GM19328 (cell line): ENCODE data around the gene TMEM123.
"Not testable (repeated sequence)": the region's sequence is repeated elsewhere in the genome, so short reads cannot be mapped to it uniquely, and the experiment has no call there.

Source experiments
- ATAC-seq: cut with Tn5 transposase; IDR thresholded peaks from one replicate; pipeline ENCODE4 v1.9.1; 2021; ENCODE audit warnings: mild to moderate bottlenecking, moderate library complexity; ENCODE audit not compliant: unreplicated experiment

TMEM123 gene

DNA sequence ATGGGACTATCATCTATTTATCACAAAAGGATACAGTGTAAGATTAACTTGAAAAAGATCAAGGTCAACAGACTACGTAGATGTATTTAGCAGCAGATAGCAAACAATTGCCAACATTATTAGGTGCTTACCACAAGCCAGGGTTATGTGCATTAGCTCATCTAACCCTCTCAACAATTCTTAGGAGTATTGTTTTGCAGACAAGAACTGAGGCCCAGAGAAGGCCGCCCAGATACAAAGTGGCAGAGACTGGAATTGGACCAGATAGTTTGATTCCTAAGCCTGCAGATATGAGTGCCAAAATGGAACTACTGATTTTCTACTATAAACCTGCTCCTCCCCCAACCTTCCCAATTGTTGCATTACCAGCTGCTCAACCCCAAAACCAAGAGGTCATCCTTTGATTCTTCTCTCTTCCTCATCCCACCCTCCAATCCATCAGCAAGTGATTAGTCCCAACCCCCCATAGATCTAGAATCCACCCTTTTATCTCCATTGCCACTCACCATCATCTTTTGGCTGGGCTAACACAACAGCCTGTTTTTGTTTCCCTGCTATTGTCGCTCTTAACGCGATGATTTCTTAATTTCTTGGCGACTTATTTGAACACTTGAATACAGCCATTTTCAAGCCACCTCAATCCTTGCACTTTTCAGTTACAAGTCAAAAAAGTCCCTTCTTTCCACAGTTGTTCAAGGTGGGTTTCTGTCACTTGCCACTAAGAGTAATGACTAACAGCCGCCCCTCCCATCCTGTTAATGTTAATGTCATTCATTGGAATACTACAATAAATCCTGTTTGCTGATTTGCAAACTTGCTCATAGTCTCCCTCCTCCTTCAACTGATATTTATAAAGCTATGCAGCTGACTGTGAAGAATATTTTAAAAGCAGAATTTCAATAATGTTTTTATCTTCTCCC lies 2.7 kb downstream of the TMEM123 start:
- no peak for ATAC-seq

DNA sequence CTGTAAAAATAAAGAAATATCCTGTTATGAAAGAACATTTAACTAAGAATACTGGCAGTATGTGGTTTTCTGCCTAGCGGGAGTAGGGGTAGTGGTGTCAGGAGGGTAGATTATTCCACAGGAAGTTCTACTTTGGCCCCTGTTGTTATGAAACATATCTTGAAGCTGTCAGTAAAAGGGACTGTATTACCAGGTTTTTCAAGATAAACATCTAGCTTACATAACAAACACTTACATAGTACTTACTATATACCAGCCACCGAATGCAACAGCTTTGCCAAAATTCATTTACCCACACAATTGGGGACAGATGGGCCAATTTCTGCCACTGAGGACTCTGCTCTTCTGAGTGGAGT lies 3.7 kb downstream of the TMEM123 start:
- ATAC-seq = no peak

DNA sequence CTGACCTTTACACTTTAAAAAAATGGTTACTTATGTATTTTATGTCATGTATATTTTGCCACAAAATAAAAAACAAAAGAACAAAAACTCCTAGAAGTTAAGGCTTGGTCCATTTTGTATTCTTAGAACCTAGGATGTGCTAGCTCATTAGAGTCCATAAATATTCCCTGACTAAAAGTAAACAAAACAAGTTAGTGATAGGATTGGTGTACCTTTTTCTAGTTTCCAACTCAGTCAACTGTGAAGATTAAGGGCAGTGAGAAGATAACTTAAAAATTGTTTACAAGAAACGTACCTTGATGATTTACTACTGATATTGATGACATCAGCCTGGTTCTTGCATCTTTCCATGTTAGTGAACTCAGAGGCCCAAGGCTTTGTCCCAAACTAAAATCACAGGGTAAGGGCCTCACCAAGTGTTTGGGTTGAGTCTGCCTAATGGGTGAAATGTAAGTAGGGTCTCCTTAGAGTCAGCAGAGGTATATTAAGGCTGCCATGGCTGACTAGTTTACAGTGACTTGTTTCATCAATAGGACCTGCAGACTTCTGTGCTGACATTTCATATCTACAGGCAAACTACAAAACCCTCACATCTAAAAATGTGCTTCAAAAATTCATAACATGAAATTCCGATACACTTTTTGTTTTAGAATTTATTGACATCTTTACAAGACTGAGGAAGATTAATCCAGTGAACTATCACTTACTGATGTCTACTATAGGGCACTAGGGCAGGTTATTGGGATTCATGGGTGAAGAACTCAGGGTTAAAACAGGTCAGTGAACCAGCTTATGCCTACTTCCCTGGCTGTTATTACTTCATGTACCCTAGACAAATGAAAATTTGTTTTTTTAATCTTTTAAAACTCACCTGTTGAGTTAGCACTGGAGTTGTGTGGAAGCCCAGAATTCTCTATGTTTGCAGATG lies 4.4 kb downstream of the TMEM123 start:
- ATAC-seq = no peak

DNA sequence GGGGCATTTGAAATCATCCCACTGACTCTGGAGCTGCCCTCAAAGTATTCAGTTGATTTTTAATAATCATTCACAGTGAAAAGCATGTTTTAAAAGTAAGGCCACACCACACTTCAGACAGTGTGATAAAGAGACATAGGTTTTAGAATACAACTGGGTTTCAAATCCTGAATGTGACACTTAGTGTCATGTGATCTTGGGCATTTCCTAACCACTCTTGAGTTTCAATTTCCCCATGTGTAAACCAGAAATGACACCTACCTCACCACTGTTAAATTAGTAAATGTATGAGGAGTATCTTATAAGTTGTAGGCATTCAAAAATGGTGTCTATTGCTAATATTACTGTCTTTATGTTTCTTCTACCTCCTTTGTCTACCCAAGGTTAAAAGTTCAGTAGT lies 5.4 kb downstream of the TMEM123 start:
- no peak for ATAC-seq

DNA sequence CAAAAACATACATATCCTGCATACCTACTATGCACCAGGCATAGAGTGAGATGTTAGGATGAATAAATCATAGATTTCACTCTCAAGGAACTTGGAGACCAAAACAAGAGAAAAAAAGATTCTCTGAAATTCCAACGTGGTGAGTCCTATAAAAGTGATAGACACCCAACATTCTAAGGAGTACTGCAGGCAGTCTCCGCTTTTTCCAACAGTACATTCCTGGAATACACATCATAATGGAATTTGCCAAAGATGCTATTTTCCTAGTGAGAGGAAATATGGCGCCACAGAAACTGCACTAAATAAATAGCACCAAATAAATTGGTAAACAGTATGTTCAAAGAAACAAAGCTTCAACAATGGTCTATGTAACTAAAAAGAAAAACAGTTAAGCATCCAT lies 6.0 kb downstream of the TMEM123 start:
- ATAC-seq = no peak

DNA sequence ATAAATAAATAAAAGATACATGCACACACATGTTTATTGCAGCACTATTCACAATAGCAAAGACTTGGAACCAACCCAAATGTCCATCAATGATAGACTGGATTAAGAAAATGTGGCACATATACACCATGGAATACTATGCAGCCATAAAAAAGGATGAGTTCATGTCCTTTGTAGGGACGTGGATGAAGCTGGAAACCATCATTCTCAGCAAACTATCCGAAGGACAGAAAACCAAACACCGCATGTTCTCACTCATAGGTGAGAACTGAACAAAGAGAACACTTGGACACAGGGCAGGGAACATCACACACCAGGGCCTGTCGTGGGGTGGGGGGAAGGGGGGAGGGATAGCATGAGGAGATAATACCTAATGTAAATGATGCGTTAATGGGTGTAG lies 7.9 kb downstream of the TMEM123 start:
- not testable (repeated sequence) for ATAC-seq

DNA sequence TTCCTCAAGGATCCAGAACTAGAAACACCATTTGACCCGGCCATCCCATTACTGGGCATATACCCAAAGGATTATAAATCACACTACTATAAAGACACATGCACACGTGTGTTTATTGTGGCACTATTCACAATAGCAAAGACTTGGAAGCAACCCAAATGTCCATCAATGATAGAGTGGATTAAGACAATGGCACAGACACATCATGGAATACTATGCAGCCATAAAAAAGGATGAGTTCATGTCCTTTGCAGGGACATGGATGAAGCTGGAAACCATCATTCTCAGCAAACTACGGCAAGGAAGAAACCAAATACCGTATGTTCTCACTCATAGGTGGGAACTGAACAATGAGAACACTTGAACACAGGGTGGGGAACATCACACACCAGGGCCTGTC lies 8.4 kb downstream of the TMEM123 start:
- ATAC-seq = not testable (repeated sequence)

DNA sequence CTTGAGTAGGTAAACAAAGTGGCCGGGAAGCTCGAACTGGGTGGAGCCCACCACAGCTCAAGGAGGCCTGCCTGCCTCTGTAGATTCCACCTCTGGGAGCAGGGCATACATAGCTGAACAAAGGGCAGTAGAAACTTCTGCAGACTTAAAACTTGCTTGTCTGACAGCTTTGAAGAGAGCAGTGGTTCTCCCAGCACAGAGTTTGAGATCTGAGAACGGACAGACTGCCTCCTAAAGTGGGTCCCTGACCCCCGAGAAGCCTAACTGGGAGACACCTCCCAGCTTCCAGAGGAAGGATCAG lies 13.6 kb downstream of the TMEM123 start:
- ATAC-seq = not testable (repeated sequence)

DNA sequence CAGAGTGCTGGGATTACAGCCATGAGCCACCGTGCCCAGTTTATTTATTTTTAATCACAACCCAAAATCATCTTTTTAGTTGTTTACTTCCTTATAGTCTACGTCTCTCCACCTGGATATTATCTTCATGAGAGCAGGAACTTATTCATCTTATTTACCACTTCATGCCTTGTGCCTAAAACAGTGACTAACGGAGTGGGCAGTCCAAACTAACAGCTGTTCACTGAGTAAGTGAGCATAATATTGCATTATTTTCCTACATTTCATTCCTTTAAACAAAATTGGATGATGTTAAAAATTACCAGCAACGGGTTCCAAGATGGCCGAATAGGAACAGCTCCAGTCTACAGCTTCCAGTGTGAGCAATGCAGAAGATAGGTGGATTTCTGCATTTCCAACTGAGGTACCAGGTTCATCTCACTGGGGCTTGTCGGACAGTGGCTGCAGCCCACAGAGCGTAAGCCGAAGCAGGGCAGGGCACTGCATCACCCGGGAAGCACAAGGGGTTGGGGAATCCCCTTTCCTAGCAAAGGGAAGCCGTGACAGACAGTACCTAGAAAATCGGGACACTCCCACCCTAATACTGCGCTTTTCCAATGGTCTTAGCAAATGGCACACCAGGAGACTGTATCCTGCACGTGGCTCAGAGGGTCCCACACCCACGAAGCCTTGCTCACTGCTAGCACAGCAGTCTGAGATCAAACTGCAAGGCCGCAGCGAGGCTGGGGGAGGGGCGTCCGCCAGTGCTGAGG lies 14.1 kb downstream of the TMEM123 start:
- no peak for ATAC-seq

DNA sequence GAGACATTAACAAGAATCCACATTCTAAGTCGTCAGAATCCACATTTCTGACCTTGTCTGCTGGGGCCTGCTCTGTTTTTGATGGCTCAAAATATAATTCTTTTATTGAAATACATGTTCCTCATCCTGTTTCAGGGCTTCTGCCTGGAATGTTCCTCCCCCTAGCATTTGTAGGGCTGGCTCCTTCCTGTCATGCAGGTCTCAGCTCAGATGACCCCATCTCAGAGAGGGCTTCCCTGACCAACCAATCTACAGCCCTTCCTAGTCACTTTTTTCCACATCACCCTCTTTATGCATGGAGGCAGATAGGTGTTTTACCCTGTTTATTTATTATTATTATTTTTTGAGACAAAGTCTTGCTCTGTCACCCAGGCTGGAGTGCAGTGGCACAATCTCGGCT lies 14.8 kb downstream of the TMEM123 start:
- ATAC-seq = no peak

DNA sequence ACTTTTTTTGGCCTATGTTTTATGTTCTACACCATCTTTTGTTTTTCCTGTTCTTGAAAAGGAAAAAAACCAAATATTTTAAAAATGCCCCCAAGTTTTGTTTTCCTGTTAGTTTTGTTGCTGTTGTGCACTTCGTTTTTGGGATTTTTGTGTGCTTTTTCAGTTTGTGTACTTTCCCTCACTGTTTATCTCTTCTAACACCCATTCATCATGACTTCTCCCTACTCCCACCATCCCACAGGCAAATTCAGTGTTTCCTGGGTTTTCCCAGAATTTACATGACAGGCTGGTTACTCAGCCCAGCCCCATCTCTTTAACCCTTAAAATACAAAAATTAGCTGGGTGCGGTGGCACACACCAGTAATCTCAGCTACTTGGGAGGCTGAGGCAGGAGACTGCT lies 15.6 kb downstream of the TMEM123 start:
- ATAC-seq = no peak

DNA sequence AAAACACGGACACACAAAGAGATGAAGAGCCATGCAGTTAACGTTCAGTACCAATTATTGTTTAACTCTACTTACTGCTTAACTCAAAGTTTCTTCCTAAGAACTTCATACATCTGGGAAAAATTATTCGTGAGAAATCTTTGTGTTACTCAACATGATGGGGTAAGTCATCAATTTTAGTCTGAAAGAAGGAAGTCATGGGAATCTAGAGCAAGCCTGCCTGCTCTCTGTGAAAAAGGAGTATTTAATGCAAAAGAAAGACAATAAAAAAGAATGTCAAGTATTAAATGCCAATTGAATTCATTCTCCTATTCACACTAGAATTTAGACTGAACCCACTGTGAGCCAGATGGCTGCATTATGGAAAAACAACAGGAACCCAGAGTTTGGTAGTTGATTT lies 16.0 kb downstream of the TMEM123 start:
- no peak for ATAC-seq

DNA sequence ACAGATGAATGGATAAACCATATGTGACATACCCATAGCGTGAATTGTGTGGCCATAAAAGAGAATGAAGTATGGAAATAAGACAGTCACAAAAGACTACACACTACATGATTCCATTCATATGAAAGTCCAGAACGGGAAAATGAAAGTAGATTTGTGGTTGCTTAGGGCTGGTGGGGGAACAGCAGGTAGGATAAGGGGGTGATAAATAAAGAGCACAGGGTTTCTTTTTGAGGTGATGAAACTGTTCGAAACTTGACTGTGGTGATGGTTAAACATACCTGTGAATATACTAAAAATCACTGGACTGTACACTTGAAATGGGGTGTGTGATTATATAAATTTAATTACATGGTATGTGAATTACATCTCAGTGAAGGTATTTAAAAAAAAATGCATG lies 16.9 kb downstream of the TMEM123 start:
- no peak for ATAC-seq

DNA sequence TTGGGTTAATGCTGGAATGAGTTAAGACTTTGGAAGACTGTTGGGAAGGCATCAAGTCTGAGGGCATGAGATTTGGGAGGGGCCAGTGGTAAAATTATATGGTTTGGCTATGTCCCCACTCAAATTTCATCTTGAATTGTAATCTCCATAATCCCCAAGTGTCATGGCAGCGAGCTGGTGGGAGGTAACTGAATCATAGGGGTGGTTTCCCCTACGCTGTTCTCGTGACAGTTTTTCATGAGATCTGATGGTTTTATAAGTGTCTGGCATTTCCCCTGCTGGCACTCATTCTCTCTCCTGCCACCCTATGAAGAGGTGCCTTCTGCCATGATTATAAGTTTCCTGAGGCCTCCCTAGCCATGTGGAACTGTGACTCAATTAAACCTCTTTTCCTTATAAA lies 19.0 kb downstream of the TMEM123 start:
- ATAC-seq = not testable (repeated sequence)

DNA sequence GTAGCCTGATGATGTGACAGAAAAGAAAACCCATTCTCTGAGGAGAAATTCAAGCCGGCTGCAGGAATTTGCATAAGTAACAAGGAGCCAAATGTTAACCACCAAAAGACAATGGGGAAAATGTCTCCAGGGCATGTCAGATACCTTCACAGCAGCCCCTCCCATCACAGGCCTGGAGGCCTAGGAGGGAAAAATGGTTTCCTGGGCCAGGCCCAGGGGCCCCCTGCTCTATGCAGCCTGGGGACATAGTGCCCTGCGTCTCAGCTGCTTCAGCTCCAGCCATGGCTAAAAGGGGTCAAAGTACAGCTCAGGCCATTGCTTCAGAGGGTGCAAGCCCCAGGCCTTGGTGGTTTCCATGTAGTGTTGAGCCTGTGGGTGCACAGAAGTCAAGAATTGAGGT lies 20.0 kb downstream of the TMEM123 start:
- ATAC-seq = not testable (repeated sequence)

DNA sequence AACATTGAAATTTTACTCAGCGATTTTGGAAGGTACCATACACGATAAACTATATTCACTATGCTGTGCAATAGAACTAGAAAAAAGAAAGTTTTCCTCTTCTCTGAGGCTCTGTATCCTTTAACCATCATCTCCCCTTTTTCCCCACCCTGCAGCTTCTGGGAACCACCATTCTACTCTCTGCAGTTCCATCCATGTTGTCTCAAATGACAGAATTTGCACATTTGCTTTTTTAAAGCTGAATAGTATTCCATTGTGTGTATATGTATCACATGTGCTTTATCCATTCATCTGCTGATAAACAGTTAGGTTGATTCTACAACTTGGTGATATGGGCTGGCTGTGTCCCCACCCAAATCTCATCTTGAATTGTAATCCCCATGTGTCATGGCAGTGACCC lies 21.2 kb downstream of the TMEM123 start:
- no peak for ATAC-seq

DNA sequence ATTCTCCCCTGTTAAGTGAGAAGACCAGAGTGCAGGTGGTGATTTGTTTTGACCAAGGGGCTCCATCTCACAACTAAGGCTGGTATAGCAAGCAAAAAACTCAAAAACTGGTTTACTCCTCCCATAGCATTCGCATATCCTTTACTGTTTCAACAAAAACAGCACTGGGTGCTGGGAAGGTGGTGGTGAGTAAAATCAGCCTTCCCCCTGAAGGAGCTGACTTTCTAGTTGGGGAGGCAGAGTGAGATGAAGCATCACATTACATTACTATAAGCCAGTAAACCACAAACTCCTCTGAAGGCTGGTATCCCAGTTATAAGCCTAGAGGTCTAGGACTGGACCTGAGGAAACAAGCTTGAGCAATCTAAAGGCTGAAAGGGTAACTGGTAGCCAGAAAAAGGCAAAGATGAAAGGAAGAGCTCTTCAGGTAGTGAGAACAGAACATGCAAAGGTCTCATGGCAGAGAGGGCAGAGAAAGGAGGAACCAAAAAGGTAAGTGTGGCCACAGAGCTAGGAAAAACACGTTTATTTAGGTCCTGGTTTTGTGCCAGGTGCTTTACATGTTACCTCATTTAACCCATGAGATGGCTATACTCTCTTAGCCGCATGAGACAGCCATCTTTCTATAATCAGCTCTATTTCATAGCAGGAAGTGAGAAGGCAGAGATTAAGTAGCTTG lies 22.3 kb downstream of the TMEM123 start:
- ATAC-seq = peak; percentile 89

DNA sequence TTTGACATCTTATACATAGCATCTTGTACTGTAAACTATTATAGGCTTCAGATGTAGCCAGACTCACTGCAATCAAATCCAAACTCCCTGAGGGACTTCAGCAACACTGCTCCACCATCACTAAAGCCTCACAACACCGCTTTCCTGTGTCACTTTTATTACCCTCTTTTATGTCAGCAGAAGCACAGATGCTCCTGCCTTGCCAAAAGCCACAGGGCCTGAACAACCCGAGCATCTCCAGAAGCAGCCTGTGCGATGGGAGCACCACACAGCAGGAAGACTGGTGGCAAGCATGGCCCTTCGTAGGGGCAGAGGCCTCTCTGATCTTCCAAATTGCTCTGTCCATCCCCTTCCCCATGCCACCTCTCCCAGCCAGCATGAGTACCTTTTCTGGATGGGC lies 22.9 kb downstream of the TMEM123 start:
- ATAC-seq = no peak

DNA sequence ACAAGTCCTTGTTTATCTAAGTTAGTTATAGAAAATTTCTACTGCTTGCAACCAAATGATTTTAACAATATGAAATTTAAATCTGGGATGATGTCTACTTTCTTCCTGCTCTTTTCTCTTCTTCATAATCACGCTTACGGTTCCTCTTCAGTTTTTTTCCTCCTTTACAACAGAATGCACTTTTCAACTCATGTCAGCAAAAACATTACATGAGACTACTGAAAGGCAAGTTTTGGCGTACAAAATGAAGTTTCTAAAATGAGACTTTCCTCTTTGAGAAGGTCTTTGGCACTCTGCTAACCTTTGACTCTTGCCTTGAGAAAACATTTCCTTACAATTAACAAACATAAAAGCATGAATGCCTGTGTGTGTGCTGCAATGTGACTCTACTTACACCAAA lies 23.3 kb downstream of the TMEM123 start:
- no peak for ATAC-seq

DNA sequence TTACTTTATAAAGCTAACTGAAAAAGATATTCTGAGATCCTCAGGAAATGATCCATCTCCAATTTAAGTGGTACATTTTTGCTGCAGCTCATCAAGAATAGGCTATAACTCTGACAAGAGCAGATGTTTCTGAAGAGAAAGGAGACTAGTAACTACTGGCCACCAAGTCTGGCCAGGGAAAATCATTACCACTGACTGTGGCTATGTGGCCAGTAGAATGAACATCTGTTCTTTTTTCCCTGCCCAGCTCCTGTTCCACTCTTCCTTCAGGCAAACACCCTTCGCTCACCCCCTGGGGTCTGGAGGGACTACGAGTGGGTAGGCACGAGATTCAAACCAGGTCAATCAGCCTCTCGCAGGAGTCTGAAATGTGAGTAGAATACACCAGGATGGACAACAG lies 23.9 kb downstream of the TMEM123 start:
- ATAC-seq = no peak

DNA sequence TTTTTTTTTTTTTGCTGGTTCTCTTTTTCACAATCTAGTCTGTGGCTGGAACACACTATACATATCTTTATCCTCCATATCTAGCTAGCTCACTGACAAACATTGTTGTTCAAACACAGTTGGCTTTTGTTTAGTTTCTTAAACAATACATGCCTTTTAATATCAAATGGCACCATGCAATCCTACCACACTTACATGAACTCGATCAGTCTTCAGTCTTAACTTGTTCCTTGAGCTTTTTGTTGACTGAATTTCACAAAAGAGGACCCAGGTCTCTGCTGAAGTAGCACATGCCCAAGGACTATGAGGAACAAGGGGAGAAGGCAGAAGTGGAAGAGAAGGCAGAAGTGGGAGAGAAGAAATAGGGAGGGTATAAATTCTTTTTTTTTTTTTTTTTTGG lies 25.5 kb downstream of the TMEM123 start:
- no peak for ATAC-seq
